GM12875 (cell line): ENCODE data around the gene CEMIP.

Experiments
- H3K4me3 ChIP-seq: one replicate; pipeline ENCODE4 v1.5.1; 2011; ENCODE audit warnings: low read depth, low read length, control low read depth
- CTCF ChIP-seq: IDR thresholded peaks from 2 replicates; pipeline ENCODE4 v1.5.1; 2011; ENCODE audit warnings: low read depth, mild to moderate bottlenecking, control low read depth, inconsistent platforms, low read length, moderate library complexity, borderline replicate concordance; ENCODE audit not compliant: insufficient read depth

The CEMIP gene

GRCh38 chr15:80997692-80998091, 218.5 kb downstream of the CEMIP start:
- TF ChIP-seq CTCF: no peak
- H3K4me3 ChIP-seq: no peak overlapping the region

GRCh38 chr15:80998251-80998650, 219.1 kb downstream of the CEMIP start:
- no peak for TF ChIP-seq CTCF
- no peak overlapping the region for H3K4me3 ChIP-seq

DNA sequence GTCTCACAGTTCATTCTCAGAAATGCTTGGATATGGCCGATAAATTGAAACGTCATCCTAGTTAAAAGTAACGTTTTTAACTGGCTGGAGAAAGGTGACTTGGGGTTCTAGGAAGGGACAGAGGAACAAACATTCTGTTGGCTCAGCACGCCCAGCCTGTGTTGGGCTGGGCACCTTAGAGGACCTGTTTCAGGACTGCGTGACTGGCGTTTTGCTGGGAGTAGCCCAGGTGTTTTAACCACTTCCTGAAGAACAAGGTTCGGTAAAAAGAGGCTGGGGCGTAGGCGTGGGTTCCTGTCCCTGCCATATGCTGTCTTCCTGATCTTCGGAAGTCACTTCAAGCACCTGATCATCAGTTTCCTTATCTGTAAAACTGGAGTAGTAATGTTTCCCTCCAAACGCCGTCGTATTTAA, 220.5 kb downstream of the CEMIP start:
- H3K4me3 ChIP-seq: peak overlapping the region; percentile 77
- TF ChIP-seq CTCF: no peak

DNA sequence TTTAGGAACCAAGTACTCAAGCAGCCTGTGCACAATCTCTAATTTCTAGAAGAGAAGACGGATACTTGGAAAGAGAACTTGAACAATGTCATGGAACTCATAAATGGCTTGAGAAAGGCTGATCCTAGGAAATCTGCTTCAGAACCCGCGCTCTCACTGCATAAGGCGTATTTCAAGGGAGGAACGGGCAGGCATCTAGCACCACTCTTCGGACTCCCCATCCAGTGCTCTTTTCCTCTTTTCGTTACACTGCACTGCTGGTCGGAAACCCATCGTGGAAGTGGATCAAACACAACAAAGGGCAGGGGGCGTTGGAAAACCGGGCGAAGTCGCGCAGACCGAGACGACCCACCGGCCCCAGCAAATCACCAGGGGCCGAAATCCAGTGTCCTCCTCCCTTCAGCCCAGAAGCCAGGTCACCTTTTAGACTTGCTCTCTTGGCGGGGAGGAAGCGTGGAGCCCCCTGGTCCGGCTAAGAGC, 221.0 kb downstream of the CEMIP start:
- H3K4me3 ChIP-seq: peak overlapping the region; percentile 77
- TF ChIP-seq CTCF: no peak

GRCh38 chr15:81000624-81001151, 221.5 kb downstream of the CEMIP start, which contains the start of gene TLNRD1:
TSS of gene TLNRD1 (plus strand) at chr15:81000923. CDS start at chr15:81002272, 1,349 bp downstream.
- peak within 1 kb of the TSS; percentile 77 for H3K4me3 ChIP-seq
- no peak for TF ChIP-seq CTCF
